Naive thymus-derived CD4-positive, alpha-beta T cell (primary cell): ENCODE data around the gene SLC22A15. TPM values are rescaled to one million over a fixed set of nuclear protein-coding genes. Genes with fewer than 3 reads are reported as not detected.

Experiments
- ATAC-seq: fragments of 150-1000 bp; cut with Tn5 transposase; 2 replicates; pipeline ENCODE4 v1.10.0; 2021; ENCODE audit warnings: mild to moderate bottlenecking, moderate library complexity
- CTCF ChIA-PET: fragments of 350-600 bp; sonication (Branson Sonifier 250); formaldehyde crosslinking; loops from one replicate; lab custom pipeline; 2021; ENCODE audit warnings: antibody characterized with exemption; lab: Charles Lee
- POLR2A ChIA-PET: fragments of 350-600 bp; sonication (Branson Sonifier 250); formaldehyde crosslinking; loops from one replicate; lab custom pipeline; 2021; ENCODE audit warnings: antibody characterized with exemption, inconsistent platforms; lab: Charles Lee
- DNase-seq, 9 donors: peaks; one replicate each; pipeline versions ENCODE4 v3.0.0 to v3.0.0-alpha.2; 2020 to 2022; ENCODE audit warnings: mixed read lengths in 1 of 9
- H3K27ac ChIP-seq: one replicate; pipeline ENCODE4 v1.7.0; 2013; ENCODE audit warnings: mild to moderate bottlenecking, low read depth, low read length, moderate library complexity
- H3K27me3 ChIP-seq, 2 donors: one replicate each; pipeline ENCODE4 v1.7.0; 2013; ENCODE audit warnings: low read length in 2 of 2, mild to moderate bottlenecking in 2 of 2, moderate library complexity in 2 of 2; ENCODE audit not compliant: control insufficient read depth in 2 of 2, insufficient read depth in 2 of 2
- H3K36me3 ChIP-seq, 3 experiments: 1 replicate in 2 of 3; 2 replicates in 1 of 3; pipeline ENCODE4 v1.7.0; 2013; ENCODE audit warnings: low read length in 3 of 3, mild to moderate bottlenecking in 3 of 3, moderate library complexity in 1 of 3; ENCODE audit not compliant: insufficient read depth in 3 of 3, control insufficient read depth in 2 of 3
- H3K4me1 ChIP-seq, 2 donors: one replicate each; pipeline ENCODE4 v1.7.0; 2013; ENCODE audit warnings: low read length in 2 of 2, mild to moderate bottlenecking in 2 of 2, moderate library complexity in 1 of 2; ENCODE audit not compliant: control insufficient read depth in 2 of 2, insufficient read depth in 2 of 2
- H3K4me3 ChIP-seq: 2 replicates; pipeline ENCODE4 v1.7.0; 2013; ENCODE audit warnings: mild to moderate bottlenecking, low read length
- H3K9me3 ChIP-seq, 3 experiments: 1 replicate in 2 of 3; 2 replicates in 1 of 3; pipeline ENCODE4 v1.7.0; 2013; ENCODE audit warnings: low read length in 3 of 3; ENCODE audit not compliant: control insufficient read depth in 2 of 3
- H3K27ac Mint-ChIP-seq, 9 donors: one replicate each; pipeline ENCODE4 v1.8.0; 2020 to 2022; ENCODE audit warnings: mixed read lengths in 9 of 9, mild to moderate bottlenecking in 8 of 9, moderate library complexity in 5 of 9, inconsistent platforms in 2 of 9
- H3K27me3 Mint-ChIP-seq, 5 donors: one replicate each; pipeline ENCODE4 v1.8.0; 2021 to 2022; ENCODE audit warnings: mixed read lengths in 5 of 5, mild to moderate bottlenecking in 1 of 5
- H3K36me3 Mint-ChIP-seq, 5 donors: one replicate each; pipeline ENCODE4 v1.8.0; 2020 to 2022; ENCODE audit warnings: mixed read lengths in 5 of 5, mild to moderate bottlenecking in 3 of 5, inconsistent platforms in 1 of 5
- H3K4me1 Mint-ChIP-seq, 7 donors: one replicate each; pipeline ENCODE4 v1.8.0; 2020 to 2022; ENCODE audit warnings: mixed read lengths in 7 of 7, mild to moderate bottlenecking in 3 of 7, inconsistent platforms in 1 of 7
- H3K4me3 Mint-ChIP-seq, 10 donors: one replicate each; pipeline ENCODE4 v1.8.0; 2020 to 2022; ENCODE audit warnings: mild to moderate bottlenecking in 10 of 10, mixed read lengths in 10 of 10, moderate library complexity in 6 of 10, inconsistent platforms in 2 of 10
- H3K9me3 Mint-ChIP-seq, 11 donors: one replicate each; pipeline ENCODE4 v1.8.0; 2020 to 2022; ENCODE audit warnings: mixed read lengths in 11 of 11, mild to moderate bottlenecking in 4 of 11, inconsistent platforms in 1 of 11, moderate library complexity in 1 of 11
- intact Hi-C, 2 donors: fragments of 100-400 bp; cut with micrococcal nuclease; formaldehyde crosslinking; loops; one replicate each; pipeline ENCODE4 v1.15.1; 2023
- polyA plus RNA-seq, 2 donors: library from polyadenylated mRNA; unstranded; fragments of 300-500 nt; fragmentation: Illumina TruSeq; gene quantifications; one replicate each; pipeline ENCODE4 v1.2.3, GENCODE V29; 2021
- total RNA-seq, 6 experiments: library from RNA in 5 of 6; stranded (reverse) in 5 of 6; gene quantifications; 1 replicate in 5 of 6; 2 replicates in 1 of 6; pipeline ENCODE4 v1.2.3 and lab custom pipeline; 2021 to 2026

Gene SLC22A15
- total and polyA plus RNA-seq, 7 experiments from 2014 or later, result 0.22 to 8.2 (median 0.90) TPM; not detected in 3

DNA sequence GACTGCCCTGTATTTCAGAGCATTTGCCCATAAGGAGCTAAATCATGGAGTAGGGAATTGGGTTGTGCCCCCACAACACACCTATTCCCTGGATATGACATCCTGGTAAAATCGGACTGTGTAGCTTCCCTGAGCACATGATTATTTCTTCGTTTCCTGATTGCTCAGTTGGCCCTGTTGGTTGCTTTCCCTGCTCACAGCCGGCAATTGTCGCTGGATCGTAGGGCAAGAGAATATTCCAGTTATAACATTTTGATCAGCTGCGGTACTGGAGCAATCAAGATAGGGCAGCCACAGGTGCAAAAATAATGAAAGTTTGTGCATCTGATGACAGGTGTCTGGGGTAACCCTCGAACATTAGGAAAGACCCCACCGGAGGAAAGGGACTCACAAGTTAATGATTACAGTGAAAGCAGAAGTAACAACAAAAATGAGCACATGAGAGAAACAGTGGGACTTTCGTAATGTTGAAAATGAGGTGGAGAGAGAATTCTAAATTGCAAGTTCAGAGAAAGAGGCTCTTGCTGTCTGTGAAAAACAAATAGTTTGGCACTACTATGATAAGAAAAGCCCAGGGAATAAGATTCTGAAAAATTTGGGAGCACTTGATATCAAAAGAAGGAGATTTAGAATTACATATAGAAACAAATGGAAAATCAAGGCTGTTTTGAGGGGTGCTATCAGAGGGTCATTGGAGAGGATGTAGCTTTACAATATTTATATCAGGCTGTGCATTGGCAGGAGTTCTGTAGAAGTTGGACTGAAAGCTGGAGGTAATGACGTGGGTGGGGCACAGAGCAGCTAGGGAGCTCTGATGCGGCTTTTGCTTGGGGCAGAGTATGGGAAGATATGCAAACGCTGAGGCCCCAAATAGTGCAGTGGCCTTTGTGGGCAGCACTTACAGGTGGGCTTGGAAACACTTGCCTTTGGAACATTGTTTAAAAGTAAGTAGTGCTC, 134.5 kb downstream of the SLC22A15 start, which contains the start of gene MAB21L3:
Gene MAB21L3 (plus strand): TSS at position 833 of the 957 bp plus-strand sequence. CDS start 1,217 bp downstream, outside the sequence.
- Histone ChIP-seq H3K27me3 (no peaks in the 10 kb centered on the region), H3K27ac (no peak within 1 kb of the TSS), H3K36me3 (no peaks in the 10 kb centered on the region), H3K4me3 (no peak within 1 kb of the TSS), H3K4me1 (no peaks in the 10 kb centered on the region), H3K9me3 (no peaks in the 10 kb centered on the region)
- CTCF ChIA-PET, result no interaction called here
- Mint-ChIP-seq H3K4me1 (no peaks in the 10 kb centered on the region), H3K36me3 (no peaks in the 10 kb centered on the region), H3K9me3 (peaks cover 0 to 2% (median 0%) of the 10 kb centered on the region in 11 donors), H3K4me3 (no peak within 1 kb of the TSS), H3K27me3 (peaks cover 5 to 21% (median 6%) of the 10 kb centered on the region in 5 donors), H3K27ac (no peak within 1 kb of the TSS)
- intact Hi-C loops, result no loop called here
- ATAC-seq (no peak), DNase-seq (no peak)
- POLR2A ChIA-PET, result no interaction called here

DNA sequence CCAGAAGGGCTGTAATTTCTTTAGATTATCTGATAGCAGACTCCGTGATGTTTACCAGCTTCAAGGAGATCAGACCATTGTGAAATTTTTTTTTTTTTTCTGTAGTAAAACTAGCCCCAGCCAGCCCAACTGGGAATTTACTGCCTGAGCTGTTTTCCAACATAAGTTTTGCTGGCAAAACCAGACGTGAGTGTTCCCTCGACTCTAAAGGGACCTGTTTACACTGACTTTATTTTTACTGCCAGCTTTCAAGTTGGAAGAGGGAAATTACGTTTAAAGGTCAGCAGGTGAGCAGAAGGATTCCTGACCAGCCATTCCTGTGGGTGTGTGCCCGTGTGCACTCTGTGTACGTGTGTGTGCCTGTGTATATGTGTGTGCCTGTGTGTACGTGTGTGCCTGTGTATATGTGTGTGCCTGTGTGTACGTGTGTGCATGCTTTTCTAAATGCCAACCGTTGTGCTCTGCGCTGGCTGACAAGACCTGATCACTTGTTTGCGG, 135.3 kb downstream of the SLC22A15 start:
- no peak overlapping the region for H3K4me3 Mint-ChIP-seq
- Histone ChIP-seq H3K36me3 (no peaks in the 10 kb centered on the region), H3K4me3 (no peak overlapping the region), H3K27me3 (no peaks in the 10 kb centered on the region), H3K4me1 (no peaks in the 10 kb centered on the region), H3K27ac (no peak overlapping the region), H3K9me3 (no peaks in the 10 kb centered on the region)
- DNase-seq (no peak), ATAC-seq (no peak)
- intact Hi-C loops, result no loop called here
- H3K27ac Mint-ChIP-seq, result no peak overlapping the region
- CTCF ChIA-PET, result interaction anchor here (0.6 kb wide), 1 partner anchor 309 kb away, joined by 3 read pairs; no protein-coding TSS in a partner anchor
- POLR2A ChIA-PET, result no interaction called here
- peaks cover 5 to 21% (median 6%) of the 10 kb centered on the region in 5 donors for H3K27me3 Mint-ChIP-seq
- H3K4me1 Mint-ChIP-seq, result no peaks in the 10 kb centered on the region
- no peaks in the 10 kb centered on the region for H3K36me3 Mint-ChIP-seq
- peaks cover 0 to 2% (median 0%) of the 10 kb centered on the region in 11 donors for H3K9me3 Mint-ChIP-seq

DNA sequence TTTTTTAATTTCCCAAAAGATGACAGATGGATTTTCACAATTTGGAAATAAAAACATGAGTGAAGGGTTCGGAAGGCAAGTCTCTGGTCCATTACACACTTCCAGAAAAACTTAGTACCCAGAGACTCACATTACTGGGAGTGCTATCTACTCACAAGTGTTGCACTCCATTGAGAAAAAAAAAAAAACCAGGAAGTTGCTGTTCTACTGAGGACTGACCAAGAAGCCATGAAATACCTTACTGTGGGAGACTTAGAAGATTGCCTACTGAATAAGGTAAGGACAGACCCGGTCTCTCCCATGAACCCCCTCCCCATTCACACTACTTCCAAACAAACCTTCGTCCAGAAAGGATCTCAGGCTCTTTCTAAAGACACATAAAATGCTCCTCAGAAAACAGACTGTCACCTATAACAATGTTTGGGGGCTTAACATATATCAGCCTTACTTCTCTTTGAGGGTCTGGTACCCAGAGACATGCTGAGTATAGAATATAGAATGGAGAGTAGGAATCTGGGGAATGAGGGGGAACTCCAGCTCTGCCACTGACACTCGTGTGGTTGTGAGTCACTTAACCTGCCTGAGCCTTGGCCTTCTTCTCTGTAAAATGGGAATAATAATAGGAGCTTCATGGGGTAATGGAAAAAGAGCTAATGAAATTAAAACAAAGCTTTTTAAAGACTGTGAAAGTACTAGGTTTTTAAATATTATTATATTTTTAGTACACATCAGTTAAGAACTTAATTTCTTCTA, 136.3 kb downstream of the SLC22A15 start:
- Histone ChIP-seq H3K9me3 (no peaks in the 10 kb centered on the region), H3K4me3 (no peak overlapping the region), H3K36me3 (no peaks in the 10 kb centered on the region), H3K27ac (no peak overlapping the region), H3K27me3 (no peaks in the 10 kb centered on the region), H3K4me1 (no peaks in the 10 kb centered on the region)
- ATAC-seq, result no peak
- H3K36me3 Mint-ChIP-seq, result no peaks in the 10 kb centered on the region
- POLR2A ChIA-PET, result no interaction called here
- H3K27ac Mint-ChIP-seq, result no peak overlapping the region
- CTCF ChIA-PET, result interaction anchor here (0.6 kb wide), 1 partner anchor 310 kb away, joined by 3 read pairs; no protein-coding TSS in a partner anchor
- no peak for DNase-seq
- intact Hi-C loops, result no loop called here
- peaks cover 5 to 21% (median 6%) of the 10 kb centered on the region in 5 donors for H3K27me3 Mint-ChIP-seq
- H3K4me1 Mint-ChIP-seq, result no peaks in the 10 kb centered on the region
- H3K4me3 Mint-ChIP-seq, result no peak overlapping the region
- peaks cover 0 to 2% (median 0%) of the 10 kb centered on the region in 11 donors for H3K9me3 Mint-ChIP-seq

DNA sequence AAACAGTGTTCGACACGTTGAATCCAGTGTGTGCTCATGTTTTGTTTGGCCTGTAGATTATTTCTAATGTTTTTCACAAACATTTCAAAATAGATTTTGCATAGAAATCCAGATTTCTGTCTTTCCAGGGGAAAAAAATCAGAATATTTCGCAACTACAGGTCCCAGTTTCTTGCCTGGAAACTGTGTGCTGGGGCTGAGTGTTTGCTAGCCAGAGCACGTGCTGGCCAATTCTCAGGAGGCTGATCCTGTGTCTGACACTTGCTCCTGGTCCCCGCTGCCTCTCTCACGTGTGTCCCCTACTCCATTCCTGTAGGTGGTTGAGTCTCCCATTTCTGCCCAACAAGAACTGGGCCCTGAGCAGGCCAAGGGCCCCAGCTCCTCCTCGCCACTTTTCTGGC, 137.3 kb downstream of the SLC22A15 start:
- ATAC-seq, result no peak
- Mint-ChIP-seq H3K4me3 (no peak overlapping the region), H3K27me3 (peaks cover 5 to 17% (median 6%) of the 10 kb centered on the region in 5 donors), H3K36me3 (no peaks in the 10 kb centered on the region), H3K4me1 (no peaks in the 10 kb centered on the region), H3K27ac (no peak overlapping the region), H3K9me3 (peaks cover 0 to 2% (median 0%) of the 10 kb centered on the region in 11 donors)
- H3K27ac ChIP-seq, result no peak overlapping the region
- no peaks in the 10 kb centered on the region for H3K27me3 ChIP-seq
- H3K9me3 ChIP-seq, result no peaks in the 10 kb centered on the region
- no peaks in the 10 kb centered on the region for H3K36me3 ChIP-seq
- no peak for DNase-seq
- no peaks in the 10 kb centered on the region for H3K4me1 ChIP-seq
- H3K4me3 ChIP-seq, result no peak overlapping the region
- ChIA-PET CTCF (no interaction called here), POLR2A (no interaction called here)
- intact Hi-C loops, result no loop called here

DNA sequence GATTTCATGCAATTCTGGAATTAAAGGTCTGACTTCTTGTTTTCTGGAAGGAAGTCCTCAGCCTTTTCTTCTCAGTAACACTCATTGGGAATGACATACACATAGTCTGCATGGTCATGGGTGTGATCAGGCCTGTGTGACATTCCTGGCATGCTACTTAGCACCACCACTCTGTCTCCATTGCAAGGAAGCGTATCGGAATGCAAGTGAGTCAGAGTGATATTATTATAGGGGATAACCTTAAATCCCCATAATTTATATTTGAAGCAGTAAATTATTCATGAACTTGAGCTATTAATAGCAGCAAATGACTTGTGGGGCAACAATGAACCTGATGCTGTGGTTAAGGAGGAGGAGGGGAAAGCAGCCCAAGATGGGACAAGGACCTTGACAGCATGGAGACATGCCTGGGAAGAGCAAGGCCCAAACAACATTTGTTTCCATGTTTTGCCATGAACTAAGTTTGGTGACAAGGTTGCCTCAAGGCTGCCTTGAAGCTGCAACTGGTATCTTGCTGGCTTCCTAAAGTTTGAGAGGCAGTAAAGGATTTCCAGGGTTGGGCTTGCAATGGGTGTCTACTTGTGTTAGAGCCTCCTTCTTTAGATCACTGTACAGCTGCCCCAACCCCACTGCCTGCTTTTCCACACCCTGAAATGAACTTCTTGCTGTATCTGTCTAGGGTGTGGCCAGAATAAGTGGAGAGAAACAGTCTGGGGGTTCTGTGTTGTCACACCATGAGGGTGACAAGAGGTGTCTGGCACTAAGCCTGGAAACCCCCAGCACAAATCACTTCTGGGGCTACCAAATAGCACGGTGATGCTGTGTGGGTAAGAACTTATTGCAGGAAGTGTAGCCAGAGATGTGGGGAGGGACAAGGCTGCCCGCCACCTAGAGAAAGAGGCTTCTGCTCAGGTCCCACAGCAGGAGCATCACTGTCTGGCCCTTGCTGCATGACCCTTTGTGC, 139.4 kb downstream of the SLC22A15 start:
- Mint-ChIP-seq H3K4me3 (no peak overlapping the region), H3K27ac (no peak overlapping the region), H3K9me3 (peaks cover 0 to under 1% (median 0%) of the 10 kb centered on the region in 11 donors), H3K27me3 (peaks cover 0 to 17% (median 6%) of the 10 kb centered on the region in 5 donors), H3K36me3 (no peaks in the 10 kb centered on the region), H3K4me1 (no peaks in the 10 kb centered on the region)
- Histone ChIP-seq H3K4me3 (no peak overlapping the region), H3K27ac (no peak overlapping the region), H3K27me3 (no peaks in the 10 kb centered on the region), H3K4me1 (no peaks in the 10 kb centered on the region), H3K36me3 (no peaks in the 10 kb centered on the region), H3K9me3 (no peaks in the 10 kb centered on the region)
- ChIA-PET POLR2A (no interaction called here), CTCF (no interaction called here)
- DNase-seq (no peak), ATAC-seq (no peak)
- intact Hi-C loops, result no loop called here

DNA sequence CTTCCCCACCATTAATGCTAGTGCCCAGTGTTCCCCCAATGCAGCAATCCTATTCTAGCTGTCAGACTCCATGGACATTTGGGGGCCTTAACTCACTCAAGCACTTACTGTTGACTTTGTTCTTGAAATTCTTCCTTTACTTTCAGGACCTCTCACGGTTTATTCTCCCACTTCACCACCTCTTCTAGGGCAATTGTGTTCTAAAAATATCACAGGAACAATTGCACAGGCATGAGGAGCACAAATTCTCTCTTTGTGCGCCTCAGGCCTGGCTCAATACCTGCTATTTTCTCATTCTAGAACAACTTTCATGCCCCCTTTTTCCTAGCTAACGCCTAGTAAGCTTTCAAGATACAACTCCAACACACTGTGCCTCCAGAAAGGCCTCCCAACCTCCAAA, 142.2 kb downstream of the SLC22A15 start:
- Mint-ChIP-seq H3K4me3 (no peak overlapping the region), H3K27ac (peak overlapping the region in 1 of 9 donors; percentile 43), H3K4me1 (no peaks in the 10 kb centered on the region), H3K9me3 (no peaks in the 10 kb centered on the region), H3K27me3 (peaks cover 0 to 20% (median 5%) of the 10 kb centered on the region in 5 donors), H3K36me3 (no peaks in the 10 kb centered on the region)
- Histone ChIP-seq H3K4me1 (no peaks in the 10 kb centered on the region), H3K27ac (no peak overlapping the region), H3K27me3 (no peaks in the 10 kb centered on the region), H3K36me3 (no peaks in the 10 kb centered on the region), H3K4me3 (no peak overlapping the region), H3K9me3 (no peaks in the 10 kb centered on the region)
- ChIA-PET POLR2A (no interaction called here), CTCF (no interaction called here)
- no peak for ATAC-seq
- intact Hi-C loops, result no loop called here
- DNase-seq, result no peak
